ENCODE results near the gene THNSL1. TPM values are rescaled to one million over a fixed set of nuclear protein-coding genes. Genes with fewer than 3 reads are reported as not detected.

The THNSL1 gene
- total and polyA plus RNA-seq, 2 of the 8 experiments (the other 6 are each of a cell fraction or from before 2014, with no cell fraction given), result 1.4 to 3.1 TPM

GRCh38 chr10:24988831-24989640 is 27.4 kb upstream of the THNSL1 start:
- POLR2A ChIA-PET (ENCODE audit: partially characterized antibody), result no interaction called here
- no peak overlapping the region for H3K27ac ChIP-seq (ENCODE audit: low read depth, low read length)
- H2BK120ac ChIP-seq (replicated peaks; ENCODE audit: low read depth, low read length), result no peak overlapping the region
- H4K20me1 ChIP-seq (replicated peaks in 1 of 2; ENCODE audit: control insufficient read depth in 1 of 2, insufficient read depth in 2 of 2, low read length in 2 of 2), result no peaks in the 10 kb centered on the region
- H3K79me2 ChIP-seq (ENCODE audit: control insufficient read depth in 1 of 2, insufficient read depth in 2 of 2, low read length in 2 of 2), result no peaks in the 10 kb centered on the region
- no peak overlapping the region for H2BK5ac ChIP-seq (ENCODE audit: low read depth, low read length)
- no peak overlapping the region for H2BK20ac ChIP-seq (ENCODE audit: low read length)
- H2AFZ ChIP-seq (ENCODE audit: low read length), result no peak overlapping the region
- FAIRE-seq (no peak), DNase-seq (ENCODE audit: low read depth in 1 of 2, low spot score in 2 of 2) (no peak)
- no peaks in the 10 kb centered on the region for H3K79me1 ChIP-seq (ENCODE audit: low read depth, low read length)
- no peaks in the 10 kb centered on the region for H3K9me3 ChIP-seq (ENCODE audit: insufficient read depth in 2 of 2, low read depth in 1 of 2, low read length in 1 of 2)
- no peaks in the 10 kb centered on the region for H3K27me3 ChIP-seq (replicated peaks in 1 of 4; ENCODE audit: control insufficient read depth in 3 of 4, extremely low read depth in 1 of 4, insufficient read depth in 3 of 4, low read length in 3 of 4)
- TF ChIP-seq TEAD4 (IDR thresholded peaks at IDR 0.05; ENCODE audit: low read depth, low read length) (no peak), SP4 (IDR thresholded peaks at IDR 0.05; ENCODE audit: low read length) (no peak), JUND (IDR thresholded peaks at IDR 0.05; ENCODE audit: low read length) (no peak), NANOG (IDR thresholded peaks at IDR 0.05; ENCODE audit: insufficient read depth, low read depth, low read length, poor library complexity, severe bottlenecking) (no peak), GTF2F1 (IDR thresholded peaks at IDR 0.05; ENCODE audit: borderline replicate concordance, low read depth, low read length) (no peak), JUN (IDR thresholded peaks at IDR 0.05; ENCODE audit: low read depth, low read length) (no peak), CREB1 (IDR thresholded peaks at IDR 0.05) (no peak), SIX5 (IDR thresholded peaks at IDR 0.05; ENCODE audit: low read depth, low read length) (no peak), FOSL1 (IDR thresholded peaks at IDR 0.05; ENCODE audit: insufficient read depth, low read depth, low read length) (no peak), KDM1A (IDR thresholded peaks at IDR 0.05; ENCODE audit: borderline replicate concordance, low read length) (no peak), NRF1 (IDR thresholded peaks at IDR 0.05; ENCODE audit: low read depth, low read length) (no peak), KDM5A (IDR thresholded peaks at IDR 0.05; ENCODE audit: low read length) (no peak), CBX5 (IDR thresholded peaks at IDR 0.05; ENCODE audit: low read depth, low read length) (no peak), ASH2L (IDR thresholded peaks at IDR 0.05; ENCODE audit: low read length) (no peak)
- TF ChIP-seq, protein P1, sequence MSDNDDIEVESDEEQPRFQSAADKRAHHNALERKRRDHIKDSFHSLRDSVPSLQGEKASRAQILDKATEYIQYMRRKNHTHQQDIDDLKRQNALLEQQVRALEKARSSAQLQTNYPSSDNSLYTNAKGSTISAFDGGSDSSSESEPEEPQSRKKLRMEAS (IDR thresholded peaks at IDR 0.05), result no peak
- no peak overlapping the region for H3K14ac ChIP-seq (ENCODE audit: insufficient read length)
- H3K4me1 ChIP-seq (replicated peaks in 1 of 4; ENCODE audit: control insufficient read depth in 3 of 4, insufficient read depth in 4 of 4, low read length in 3 of 4), result no peaks in the 10 kb centered on the region
- H3K4ac ChIP-seq (replicated peaks; ENCODE audit: insufficient read length, low read depth, low read length), result no peak overlapping the region
- WGBS, 2 experiments (ENCODE audit: extremely low coverage in 1 of 2, insufficient coverage in 1 of 2, insufficient read length in 1 of 2, insufficient replicate concordance in 2 of 2, low coverage in 1 of 2, low lambda C conversion rate in 2 of 2, missing lambda C conversion rate in 1 of 2), result 89% methylated on average over 12 of the region's 12 CpGs; no CpG with 5 or more reads in 1 of the 2 experiments
- H3K9ac ChIP-seq (replicated peaks in 1 of 4; ENCODE audit: extremely low read depth in 1 of 4, low read depth in 3 of 4, low read length in 3 of 4), result no peak overlapping the region; a peak in 1 of 7 replicates
- CTCF ChIA-PET (ENCODE audit: partially characterized antibody), result no interaction called here
- H3K18ac ChIP-seq (ENCODE audit: extremely low read depth, low read length), result no peak overlapping the region
- H3K23me2 ChIP-seq (ENCODE audit: low read depth, low read length), result no peaks in the 10 kb centered on the region
- H4K8ac ChIP-seq (ENCODE audit: extremely low read depth, insufficient read depth, low read length), result no peak overlapping the region
- H3K23ac ChIP-seq (ENCODE audit: insufficient read length), result no peak overlapping the region
- H2AK5ac ChIP-seq (ENCODE audit: low read depth, low read length), result no peak overlapping the region
- no peak overlapping the region for H2BK12ac ChIP-seq (ENCODE audit: low read depth, low read length)
- no peak overlapping the region for H3K4me3 ChIP-seq (ENCODE audit: extremely low read depth in 1 of 4, insufficient read depth in 2 of 4, low read depth in 3 of 4, low read length in 4 of 4)
- H4K91ac ChIP-seq (replicated peaks; ENCODE audit: insufficient read length, low read length), result no peak overlapping the region
- H3K4me2 ChIP-seq (ENCODE audit: insufficient read depth in 1 of 2, low read depth in 2 of 2, low read length in 2 of 2), result no peak overlapping the region
- H3K56ac ChIP-seq (replicated peaks; ENCODE audit: insufficient read length, low read depth, low read length), result no peak overlapping the region
- no peak overlapping the region for H4K5ac ChIP-seq (ENCODE audit: insufficient read length, low read depth, low read length)
- H3K36me3 ChIP-seq (ENCODE audit: control insufficient read depth in 2 of 4, insufficient read depth in 4 of 4, low read length in 3 of 4), result no peaks in the 10 kb centered on the region
- no peak overlapping the region for H2BK15ac ChIP-seq (ENCODE audit: low read length)
